Smooth muscle cell (in vitro differentiated cells): ENCODE measurements around the gene LGALS3. TPM values are rescaled to one million over a fixed set of nuclear protein-coding genes. Genes with fewer than 3 reads are reported as not detected.

Source experiments
- DNase-seq: peaks from one replicate; lab custom pipeline; 2025; ENCODE audit not compliant: unreplicated experiment; lab: John Stamatoyannopoulos, UW
- H2AFZ ChIP-seq: fragments of 200-600 bp; sonication (generic); 2 replicates; pipeline ENCODE4 v1.6.0; 2016; ENCODE audit warnings: antibody characterized with exemption, low read depth, mild to moderate bottlenecking
- H3F3A ChIP-seq: fragments of 200-600 bp; sonication (generic); 2 replicates; pipeline ENCODE4 v1.6.0; 2017; ENCODE audit warnings: antibody characterized with exemption, low read depth
- H3K27ac ChIP-seq: fragments of 200-600 bp; sonication (generic); 2 replicates; pipeline ENCODE4 v1.5.1; 2016; ENCODE audit warnings: low read depth, mild to moderate bottlenecking
- H3K27me3 ChIP-seq: fragments of 200-600 bp; sonication (generic); 2 replicates; pipeline ENCODE4 v1.6.1; 2016; ENCODE audit warnings: low read depth, mild to moderate bottlenecking
- H3K36me3 ChIP-seq: fragments of 200-600 bp; sonication (generic); 2 replicates; pipeline ENCODE4 v1.5.1; 2016; ENCODE audit warnings: low read depth
- H3K4me1 ChIP-seq: fragments of 200-600 bp; sonication (generic); 2 replicates; pipeline ENCODE4 v1.5.1; 2016; ENCODE audit warnings: low read depth
- H3K4me2 ChIP-seq: fragments of 200-600 bp; sonication (generic); 2 replicates; pipeline ENCODE4 v1.6.0; 2016; ENCODE audit warnings: mild to moderate bottlenecking
- H3K4me3 ChIP-seq: fragments of 200-600 bp; sonication (generic); 2 replicates; pipeline ENCODE4 v1.5.1; 2016; ENCODE audit warnings: mild to moderate bottlenecking
- H3K79me2 ChIP-seq: fragments of 200-600 bp; sonication (generic); 2 replicates; pipeline ENCODE4 v1.6.0; 2016; ENCODE audit warnings: low read depth, mild to moderate bottlenecking
- H3K9ac ChIP-seq: fragments of 200-600 bp; sonication (generic); 2 replicates; pipeline ENCODE4 v1.6.0; 2016; ENCODE audit warnings: low read depth
- H3K9me3 ChIP-seq: fragments of 200-600 bp; sonication (generic); replicated peaks from 2 replicates; pipeline ENCODE4 v1.5.1; 2016; ENCODE audit warnings: low read depth
- H4K20me1 ChIP-seq: fragments of 200-600 bp; sonication (generic); 2 replicates; pipeline ENCODE4 v1.6.0; 2016; ENCODE audit warnings: low read depth
- CTCF ChIP-seq: fragments of 200-600 bp; sonication (generic); IDR thresholded peaks from 2 replicates; pipeline ENCODE4 v1.5.1; 2017; ENCODE audit warnings: borderline replicate concordance, mild to moderate bottlenecking, antibody characterized with exemption; ENCODE audit not compliant: insufficient read depth, poor library complexity, severe bottlenecking
- WGBS: methylation state at CpG from one replicate; pipeline ENCODE4 v1.1.7; 2016; ENCODE audit warnings: low lambda C conversion rate; 5-methylcytosine and 5-hydroxymethylcytosine counted together
- polyA plus RNA-seq: library from polyadenylated mRNA; unstranded; fragments of >200 nt; fragmentation: Nextera tagmentation; extraction: Ambion mirVana; gene quantifications from 2 replicates; pipeline ENCODE4 v1.2.1, GENCODE V29; 2016
- total RNA-seq: library from RNA; depleted of rRNA; stranded (reverse); fragments of >200 nt; gene quantifications from 2 replicates; pipeline ENCODE4 v1.2.3, GENCODE V29; 2014

LGALS3 gene
- total and polyA plus RNA-seq, 2 experiments from 2014 or later = 170 to 201 TPM

- Histone ChIP-seq H3K27me3 (no peaks in the 10 kb centered on the region), H3K9me3 (no peaks in the 10 kb centered on the region), H3K4me2 (no peak overlapping the region), H3K27ac (peak overlapping the region; percentile 85), H3K4me3 (no peak overlapping the region), H4K20me1 (peaks cover 27% of the 10 kb centered on the region), H3K79me2 (peaks cover 25% of the 10 kb centered on the region), H3K4me1 (peaks cover 23% of the 10 kb centered on the region), H3F3A (peaks cover 28% of the 10 kb centered on the region), H3K36me3 (no peaks in the 10 kb centered on the region), H3K9ac (no peak overlapping the region), H2AFZ (no peak overlapping the region)
- DNase-seq = no peak
- WGBS = 67% methylated on average over 2 of the region's 2 CpGs
- no peak for TF ChIP-seq CTCF
These were observed 1.5 kb upstream of the LGALS3 start for GRCh38 chr14:55127460-55127951.

- WGBS = 21% methylated on average over 19 of the region's 20 CpGs
- Histone ChIP-seq H3F3A (peaks cover 20% of the 10 kb centered on the region), H3K27me3 (no peaks in the 10 kb centered on the region), H3K36me3 (no peaks in the 10 kb centered on the region), H3K27ac (peak overlapping the region; percentile 85), H3K4me3 (peak overlapping the region; percentile 74), H3K9ac (peak overlapping the region; percentile 94), H3K4me1 (peaks cover 15% of the 10 kb centered on the region), H3K4me2 (peak overlapping the region; percentile 94), H3K79me2 (peaks cover 35% of the 10 kb centered on the region), H3K9me3 (no peaks in the 10 kb centered on the region), H4K20me1 (peaks cover 37% of the 10 kb centered on the region), H2AFZ (peak overlapping the region; percentile 36)
- no peak for TF ChIP-seq CTCF
- no peak for DNase-seq
These were observed 516 bp upstream of the LGALS3 start for GRCh38 chr14:55128386-55129085.

GRCh38 chr14:55129428-55130195 lies 560 bp downstream of the LGALS3 start:
- TF ChIP-seq CTCF = no peak
- Histone ChIP-seq H4K20me1 (peaks cover 48% of the 10 kb centered on the region), H3F3A (peaks cover 14% of the 10 kb centered on the region), H3K9me3 (no peaks in the 10 kb centered on the region), H3K27ac (peak overlapping the region; percentile 85), H2AFZ (peak overlapping the region; percentile 76), H3K9ac (peak overlapping the region; percentile 94), H3K4me3 (peak overlapping the region; percentile 74), H3K36me3 (no peaks in the 10 kb centered on the region), H3K4me2 (peak overlapping the region; percentile 94), H3K79me2 (peaks cover 46% of the 10 kb centered on the region), H3K27me3 (no peaks in the 10 kb centered on the region), H3K4me1 (peaks cover 11% of the 10 kb centered on the region)
- WGBS = under 1% methylated on average over 51 of the region's 53 CpGs
- peak; percentile 42 for DNase-seq
